PC-3 (cell line): Measurements from ENCODE around the gene LRRC7.

ENCODE experiments used
- CTCF ChIP-seq: fragments of 300-600 bp; sonication (generic); conservative IDR thresholded peaks from 2 replicates; pipeline ENCODE4 v1.5.1; 2017; ENCODE audit warnings: antibody characterized with exemption, low read depth, mild to moderate bottlenecking, low read length
- EZH2 ChIP-seq: fragments of 300-600 bp; sonication (generic); IDR thresholded peaks from one replicate; pipeline ENCODE4 v1.6.1; 2017; ENCODE audit warnings: antibody characterized with exemption, mild to moderate bottlenecking, low read length; ENCODE audit not compliant: unreplicated experiment

- TF ChIP-seq CTCF (no peak), EZH2 (no peak)
Measured at GRCh38 chr1:69946935-69947334, 379.2 kb downstream of the LRRC7 start.
